ENCODE results near the gene RBM33.

DNA sequence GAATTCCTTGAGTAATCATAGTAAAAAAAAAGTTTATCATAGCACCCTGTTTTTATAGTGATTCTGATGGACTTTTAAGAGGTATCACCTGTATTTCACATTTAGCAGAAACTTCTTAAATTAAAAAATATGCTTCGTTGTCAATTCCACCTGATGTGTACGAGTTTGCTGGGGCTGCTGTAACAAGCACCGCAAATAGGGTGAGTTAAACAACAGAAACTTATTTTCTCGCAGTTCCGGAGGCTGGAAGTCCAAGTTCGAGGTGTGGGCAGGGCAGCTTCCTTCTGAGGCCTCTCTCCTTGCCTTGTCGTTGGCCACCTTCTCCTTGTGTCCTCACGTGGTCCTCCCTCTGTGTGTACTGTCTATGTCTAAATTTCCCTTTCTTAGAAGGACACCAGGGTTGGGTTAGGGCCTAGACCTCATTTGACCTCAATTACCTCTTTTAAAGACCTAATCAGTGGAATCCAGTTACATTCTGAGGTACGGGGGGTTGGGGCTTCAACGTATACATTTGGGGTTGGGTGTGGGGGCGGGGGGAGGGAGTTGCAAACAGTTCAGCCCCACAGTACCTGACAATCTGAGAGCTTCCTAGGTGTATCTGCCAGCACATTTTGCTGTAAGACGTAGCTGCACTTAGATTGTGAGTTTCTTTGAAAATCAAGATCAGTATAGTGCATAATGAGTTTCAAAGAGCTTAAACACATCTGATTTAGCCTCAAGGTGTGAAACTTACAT, 72.7 kb downstream of the RBM33 start:
- TF ChIP-seq SMC3 (IDR thresholded peaks at IDR 0.05; ENCODE audit: low read depth, low read length) (no peak), RAD21 (IDR thresholded peaks at IDR 0.05; ENCODE audit: low read length) (no peak), POLR2A (IDR thresholded peaks at IDR 0.05; ENCODE audit: low read depth, low read length) (no peak), BHLHE40 (IDR thresholded peaks at IDR 0.05; ENCODE audit: low read depth, low read length) (no peak), FOS (IDR thresholded peaks at IDR 0.05; ENCODE audit: low read depth, low read length) (no peak), MXI1 (IDR thresholded peaks at IDR 0.05; ENCODE audit: borderline replicate concordance, low read depth, low read length) (no peak), MAFK (IDR thresholded peaks at IDR 0.05; ENCODE audit: low read depth, low read length) (no peak), CEBPB (IDR thresholded peaks at IDR 0.05; ENCODE audit: low read depth, low read length) (no peak), NFE2L2 (IDR thresholded peaks at IDR 0.05; ENCODE audit: low read depth, low read length) (no peak), RFX5 (IDR thresholded peaks at IDR 0.05; ENCODE audit: low read depth, low read length) (no peak), CHD1 (IDR thresholded peaks at IDR 0.05; ENCODE audit: low read depth, low read length) (no peak)
- TF ChIP-seq, protein P1, sequence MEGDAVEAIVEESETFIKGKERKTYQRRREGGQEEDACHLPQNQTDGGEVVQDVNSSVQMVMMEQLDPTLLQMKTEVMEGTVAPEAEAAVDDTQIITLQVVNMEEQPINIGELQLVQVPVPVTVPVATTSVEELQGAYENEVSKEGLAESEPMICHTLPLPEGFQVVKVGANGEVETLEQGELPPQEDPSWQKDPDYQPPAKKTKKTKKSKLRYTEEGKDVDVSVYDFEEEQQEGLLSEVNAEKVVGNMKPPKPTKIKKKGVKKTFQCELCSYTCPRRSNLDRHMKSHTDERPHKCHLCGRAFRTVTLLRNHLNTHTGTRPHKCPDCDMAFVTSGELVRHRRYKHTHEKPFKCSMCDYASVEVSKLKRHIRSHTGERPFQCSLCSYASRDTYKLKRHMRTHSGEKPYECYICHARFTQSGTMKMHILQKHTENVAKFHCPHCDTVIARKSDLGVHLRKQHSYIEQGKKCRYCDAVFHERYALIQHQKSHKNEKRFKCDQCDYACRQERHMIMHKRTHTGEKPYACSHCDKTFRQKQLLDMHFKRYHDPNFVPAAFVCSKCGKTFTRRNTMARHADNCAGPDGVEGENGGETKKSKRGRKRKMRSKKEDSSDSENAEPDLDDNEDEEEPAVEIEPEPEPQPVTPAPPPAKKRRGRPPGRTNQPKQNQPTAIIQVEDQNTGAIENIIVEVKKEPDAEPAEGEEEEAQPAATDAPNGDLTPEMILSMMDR (conservative IDR thresholded peaks at IDR 0.05; ENCODE audit: low read depth, low read length) = no peak
- TF ChIP-seq, protein P2, sequence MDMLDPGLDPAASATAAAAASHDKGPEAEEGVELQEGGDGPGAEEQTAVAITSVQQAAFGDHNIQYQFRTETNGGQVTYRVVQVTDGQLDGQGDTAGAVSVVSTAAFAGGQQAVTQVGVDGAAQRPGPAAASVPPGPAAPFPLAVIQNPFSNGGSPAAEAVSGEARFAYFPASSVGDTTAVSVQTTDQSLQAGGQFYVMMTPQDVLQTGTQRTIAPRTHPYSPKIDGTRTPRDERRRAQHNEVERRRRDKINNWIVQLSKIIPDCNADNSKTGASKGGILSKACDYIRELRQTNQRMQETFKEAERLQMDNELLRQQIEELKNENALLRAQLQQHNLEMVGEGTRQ (IDR thresholded peaks at IDR 0.05; ENCODE audit: low read depth, low read length) = no peak
- TF ChIP-seq, protein P3, sequence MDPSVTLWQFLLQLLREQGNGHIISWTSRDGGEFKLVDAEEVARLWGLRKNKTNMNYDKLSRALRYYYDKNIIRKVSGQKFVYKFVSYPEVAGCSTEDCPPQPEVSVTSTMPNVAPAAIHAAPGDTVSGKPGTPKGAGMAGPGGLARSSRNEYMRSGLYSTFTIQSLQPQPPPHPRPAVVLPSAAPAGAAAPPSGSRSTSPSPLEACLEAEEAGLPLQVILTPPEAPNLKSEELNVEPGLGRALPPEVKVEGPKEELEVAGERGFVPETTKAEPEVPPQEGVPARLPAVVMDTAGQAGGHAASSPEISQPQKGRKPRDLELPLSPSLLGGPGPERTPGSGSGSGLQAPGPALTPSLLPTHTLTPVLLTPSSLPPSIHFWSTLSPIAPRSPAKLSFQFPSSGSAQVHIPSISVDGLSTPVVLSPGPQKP (IDR thresholded peaks at IDR 0.05; ENCODE audit: borderline replicate concordance, low read depth, low read length) = no peak
